ENCODE measurements around the gene LRRC3B.

The LRRC3B gene

DNA sequence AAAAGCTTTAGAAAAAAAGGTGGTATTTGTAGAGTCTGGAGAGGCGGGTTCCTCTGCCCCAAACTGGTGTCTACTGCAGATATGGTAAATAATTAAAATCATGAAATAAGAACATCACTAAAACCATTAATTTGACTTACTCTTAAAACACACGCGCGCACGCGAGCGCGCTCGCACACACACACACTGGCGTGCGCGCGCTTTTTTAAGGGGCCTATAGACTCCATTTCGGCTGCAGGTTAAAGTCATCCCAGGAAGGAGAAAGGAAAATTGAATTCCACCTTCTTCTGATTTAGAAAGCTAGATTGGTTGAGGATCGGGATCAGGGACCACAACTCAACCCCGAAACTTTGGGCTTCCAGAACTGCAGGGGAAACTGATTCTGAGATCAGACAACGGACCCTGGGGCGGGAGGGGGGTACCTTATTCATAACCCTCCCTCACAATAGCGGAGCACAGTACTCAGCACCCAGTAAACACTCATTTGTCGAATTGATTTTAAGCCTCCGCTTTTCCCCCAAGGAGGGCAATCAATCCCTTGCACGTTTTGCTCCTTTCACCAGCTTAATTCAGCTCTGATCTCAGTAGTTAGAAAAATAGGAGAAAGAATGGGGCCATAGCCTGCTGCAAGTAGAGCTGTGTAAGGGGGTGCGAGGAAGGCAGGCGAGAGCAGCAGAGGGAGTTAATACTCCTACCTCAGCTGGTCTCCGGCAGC is 509 bp upstream of the LRRC3B start:
- peaks cover 45% of the 10 kb centered on the region for H3K27me3 Mint-ChIP-seq
- H3K36me3 Mint-ChIP-seq = no peaks in the 10 kb centered on the region
- no peaks in the 10 kb centered on the region for H3K4me1 Mint-ChIP-seq
- no peak overlapping the region for H3K27ac Mint-ChIP-seq
- no peak overlapping the region for H3K4me3 Mint-ChIP-seq
- CTCF ChIA-PET = no interaction called here
- no peaks in the 10 kb centered on the region for H3K9me3 Mint-ChIP-seq
- DNase-seq = no peak

DNA sequence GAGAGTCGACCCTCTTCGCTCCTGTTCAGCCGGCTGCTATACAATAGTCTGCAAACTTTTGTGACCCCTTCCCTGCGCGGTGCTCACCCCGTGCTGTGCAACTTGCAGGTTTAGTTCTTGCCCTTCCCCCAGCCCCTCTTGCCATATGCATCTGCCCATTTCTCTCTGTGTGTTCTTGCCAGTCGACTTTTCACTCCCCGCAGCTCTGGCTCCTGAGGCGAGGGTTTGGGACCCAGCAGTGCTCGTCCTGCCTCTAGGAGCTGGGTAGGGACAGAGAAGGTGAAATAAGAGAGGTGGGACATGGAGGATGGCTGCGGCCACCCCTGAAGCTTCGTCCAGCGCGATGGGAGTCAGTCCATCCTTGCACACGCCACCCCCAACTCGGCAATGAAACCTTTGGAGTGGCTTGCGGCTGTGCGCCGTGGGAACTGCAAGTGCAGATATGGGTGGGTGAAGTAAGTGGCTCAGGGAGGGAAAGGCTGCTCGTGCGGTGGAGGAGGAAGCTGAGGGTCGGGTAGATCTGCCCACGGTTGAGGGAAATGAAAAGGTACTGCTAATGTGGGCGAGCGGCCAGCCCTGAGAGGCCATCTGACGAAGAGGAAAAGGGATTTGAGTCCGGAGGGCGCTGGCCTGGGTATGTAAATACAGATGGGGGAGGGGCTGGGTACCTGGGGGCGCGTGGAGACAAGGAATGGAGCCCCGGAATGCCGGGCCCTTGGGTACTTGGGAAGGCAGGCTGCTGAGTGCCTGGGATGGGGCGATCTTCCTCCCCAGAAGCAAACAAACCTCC is 1.0 kb downstream of the LRRC3B start:
- CTCF ChIA-PET = no interaction called here
- no peak for DNase-seq
- no peaks in the 10 kb centered on the region for H3K4me1 Mint-ChIP-seq
- no peaks in the 10 kb centered on the region for H3K9me3 Mint-ChIP-seq
- no peak overlapping the region for H3K4me3 Mint-ChIP-seq
- H3K27me3 Mint-ChIP-seq = peaks cover 45% of the 10 kb centered on the region
- no peaks in the 10 kb centered on the region for H3K36me3 Mint-ChIP-seq
- no peak overlapping the region for H3K27ac Mint-ChIP-seq

DNA sequence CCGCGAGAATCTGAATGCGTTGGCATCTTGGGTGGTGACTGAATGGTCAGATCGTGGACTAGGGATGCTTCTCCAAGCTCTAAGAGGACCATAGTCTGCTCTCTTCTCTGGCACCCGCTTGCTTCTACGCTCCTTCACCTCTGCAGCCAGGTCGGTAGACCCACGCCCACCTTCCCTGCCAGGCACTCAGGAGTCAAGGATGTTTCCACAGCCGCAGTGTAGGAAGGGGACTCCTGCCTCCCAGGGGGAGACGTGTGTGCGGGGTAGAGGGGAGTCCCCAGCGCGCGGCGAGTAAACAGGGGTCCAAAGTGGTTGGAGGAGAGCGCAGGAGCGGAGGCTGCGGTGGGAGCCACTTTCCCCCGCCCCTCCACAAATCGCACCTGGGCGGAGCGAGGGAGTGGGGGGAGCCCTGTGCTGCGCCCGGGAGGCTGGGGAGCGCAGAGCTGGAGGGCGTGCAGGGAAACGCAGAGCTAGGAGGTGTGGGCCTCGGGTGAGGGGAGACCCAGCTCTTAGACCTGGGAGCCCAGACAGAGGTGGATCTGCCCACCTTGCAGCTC is 1.7 kb downstream of the LRRC3B start:
- Mint-ChIP-seq H3K27me3 (peaks cover 45% of the 10 kb centered on the region), H3K4me3 (no peak overlapping the region), H3K9me3 (no peaks in the 10 kb centered on the region)

DNA sequence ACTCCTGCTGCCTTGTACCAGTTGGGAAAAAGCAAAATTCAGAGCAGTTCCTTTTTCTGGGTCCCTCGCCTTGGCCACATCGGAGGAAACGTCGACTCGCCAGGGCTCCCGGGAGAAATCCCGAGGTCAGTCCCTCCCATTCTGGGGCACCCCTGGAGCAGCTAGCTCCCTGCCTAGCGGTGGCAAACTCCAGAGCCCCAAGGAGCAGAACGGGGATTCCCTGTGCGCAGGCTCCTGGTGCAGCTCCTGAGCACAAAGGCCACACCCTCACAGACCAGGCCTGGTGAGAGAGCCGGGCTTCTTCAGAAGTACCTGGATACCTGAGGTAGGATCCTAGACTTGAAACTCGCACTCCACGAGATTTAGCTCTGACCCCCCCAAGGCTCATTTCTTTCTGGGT is 2.6 kb downstream of the LRRC3B start:
- H3K4me1 Mint-ChIP-seq = no peaks in the 10 kb centered on the region
- no peaks in the 10 kb centered on the region for H3K36me3 Mint-ChIP-seq
- peaks cover 45% of the 10 kb centered on the region for H3K27me3 Mint-ChIP-seq
- H3K27ac Mint-ChIP-seq = no peak overlapping the region
- no peak for DNase-seq
- CTCF ChIA-PET = no interaction called here
- no peak overlapping the region for H3K4me3 Mint-ChIP-seq
- H3K9me3 Mint-ChIP-seq = no peaks in the 10 kb centered on the region

More for the DNA sequence above, 1.7 kb downstream of the LRRC3B start:
- Mint-ChIP-seq H3K27ac (no peak overlapping the region), H3K4me1 (no peaks in the 10 kb centered on the region), H3K36me3 (no peaks in the 10 kb centered on the region)
- no peak for DNase-seq
- CTCF ChIA-PET = no interaction called here

DNA sequence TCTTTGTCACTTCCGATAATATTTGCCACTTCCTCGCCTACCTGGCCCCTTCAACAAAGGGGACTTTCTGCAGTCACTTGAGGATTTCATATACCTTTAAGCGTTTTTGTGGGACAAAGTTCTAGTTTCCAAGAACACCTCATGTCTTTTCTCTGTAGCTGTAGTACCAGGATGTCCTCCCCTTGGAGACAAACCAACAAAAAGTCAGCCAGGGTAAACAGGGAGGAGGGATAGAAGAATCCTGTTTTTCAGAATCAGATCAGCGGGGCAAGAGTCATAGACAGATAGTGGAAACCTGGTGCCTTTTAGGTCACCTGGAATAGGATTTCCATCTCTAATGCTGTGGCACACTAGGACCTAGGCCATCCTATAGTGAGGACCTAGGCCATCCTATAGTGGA is 4.5 kb downstream of the LRRC3B start:
- no peaks in the 10 kb centered on the region for H3K36me3 Mint-ChIP-seq
- no peak for DNase-seq
- no peak overlapping the region for H3K27ac Mint-ChIP-seq
- no peaks in the 10 kb centered on the region for H3K9me3 Mint-ChIP-seq
- H3K4me1 Mint-ChIP-seq = no peaks in the 10 kb centered on the region
- peaks cover 33% of the 10 kb centered on the region for H3K27me3 Mint-ChIP-seq
- CTCF ChIA-PET = no interaction called here
- H3K4me3 Mint-ChIP-seq = no peak overlapping the region

DNA sequence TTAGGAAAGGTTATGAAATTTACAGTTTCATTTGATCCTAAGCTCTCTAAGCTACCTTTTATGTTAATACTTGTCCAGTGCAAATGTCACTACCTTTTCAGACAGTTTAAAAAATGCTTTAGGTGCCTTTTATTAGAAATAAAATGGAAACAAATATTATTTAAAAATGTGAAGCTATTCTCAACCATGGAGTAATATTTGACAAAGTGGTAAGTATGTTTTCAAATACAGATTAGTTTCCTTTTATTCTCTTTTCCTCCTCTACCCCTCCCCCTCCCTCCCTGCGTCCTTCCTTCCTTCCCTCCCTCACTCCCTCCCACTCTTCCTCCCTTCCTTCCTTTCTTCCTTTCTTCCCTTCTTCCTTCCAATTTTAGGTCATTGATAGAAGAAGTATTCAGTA is 6.3 kb downstream of the LRRC3B start:
- Mint-ChIP-seq H3K4me1 (no peaks in the 10 kb centered on the region), H3K9me3 (no peaks in the 10 kb centered on the region), H3K27me3 (peaks cover 15% of the 10 kb centered on the region), H3K4me3 (no peak overlapping the region), H3K27ac (no peak overlapping the region), H3K36me3 (no peaks in the 10 kb centered on the region)
- no peak for DNase-seq
- CTCF ChIA-PET = no interaction called here

DNA sequence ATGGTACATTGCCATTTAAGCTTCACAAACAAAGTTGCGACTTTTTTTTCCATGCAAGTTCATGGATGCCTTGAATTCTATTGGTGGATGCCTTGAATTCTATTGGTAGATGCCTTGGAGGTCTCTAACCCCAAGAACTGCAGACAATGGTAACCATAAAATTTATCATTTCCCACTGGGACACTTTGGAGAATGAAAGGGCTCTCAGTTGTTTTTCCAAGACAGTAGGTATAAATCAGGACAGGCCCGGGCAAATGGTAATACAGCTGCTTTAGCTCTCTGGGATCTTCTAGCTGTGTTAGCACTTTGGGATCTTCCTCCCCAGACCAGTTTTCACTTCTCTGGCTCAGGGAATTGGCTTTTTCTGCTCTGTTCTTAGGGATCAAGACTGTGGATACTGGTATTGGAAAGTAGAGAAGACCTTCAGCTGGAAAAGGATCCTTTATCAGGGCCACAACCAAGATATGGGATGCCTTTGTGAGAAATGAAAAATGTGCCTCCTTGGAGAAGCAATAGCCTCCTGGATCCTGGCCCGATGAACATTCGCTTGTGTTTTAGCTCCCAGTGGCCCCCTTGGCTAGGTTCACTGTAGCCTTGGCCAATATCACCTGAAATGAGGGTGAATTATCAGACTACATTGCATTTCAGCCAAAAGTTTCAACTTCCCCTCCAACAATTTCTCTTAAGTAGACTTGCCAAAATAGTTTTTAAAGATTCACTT is 8.3 kb downstream of the LRRC3B start:
- Mint-ChIP-seq H3K36me3 (no peaks in the 10 kb centered on the region), H3K4me1 (no peaks in the 10 kb centered on the region), H3K27me3 (no peaks in the 10 kb centered on the region), H3K27ac (no peak overlapping the region), H3K4me3 (no peak overlapping the region), H3K9me3 (no peaks in the 10 kb centered on the region)
- no peak for DNase-seq
- CTCF ChIA-PET = no interaction called here

DNA sequence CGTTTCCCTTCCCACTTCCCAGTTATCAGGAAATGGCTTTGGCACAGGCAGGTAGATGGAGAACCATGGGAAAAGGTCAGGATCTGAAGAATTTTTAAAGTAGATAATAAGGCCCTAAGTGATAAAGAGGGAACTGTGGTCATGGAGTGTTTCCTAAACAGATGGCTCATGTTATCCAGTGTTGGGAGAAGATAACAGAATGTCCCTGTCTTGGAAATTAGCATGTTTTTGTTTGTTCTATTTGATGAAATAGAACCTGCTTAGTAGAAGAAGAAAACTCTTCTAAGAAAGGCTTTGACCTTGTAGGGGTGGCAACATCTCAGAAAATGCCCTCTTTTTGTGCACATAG is 8.8 kb downstream of the LRRC3B start:
- Mint-ChIP-seq H3K27me3 (no peaks in the 10 kb centered on the region), H3K27ac (no peak overlapping the region), H3K36me3 (no peaks in the 10 kb centered on the region), H3K9me3 (peaks cover 2% of the 10 kb centered on the region), H3K4me1 (no peaks in the 10 kb centered on the region), H3K4me3 (no peak overlapping the region)
- CTCF ChIA-PET = no interaction called here
- no peak for DNase-seq

DNA sequence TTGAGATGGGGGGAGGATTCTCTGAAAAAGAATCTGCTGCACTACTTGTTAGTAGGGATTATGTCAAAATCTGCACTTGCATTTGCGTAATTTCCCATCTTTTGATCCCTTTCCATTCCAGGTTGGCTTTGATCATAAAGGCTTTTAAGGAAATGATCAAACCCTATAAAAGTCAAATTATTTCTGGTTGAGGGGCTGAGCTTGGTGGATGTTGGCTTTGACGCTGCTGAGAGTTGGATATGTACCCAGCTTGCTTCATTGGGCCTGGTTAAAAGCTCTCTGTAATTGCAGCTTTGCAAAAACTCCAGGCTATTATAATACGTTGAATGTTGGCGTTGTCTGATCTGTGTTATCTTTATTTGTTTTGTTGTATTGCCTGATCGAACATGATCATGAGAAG is 12.0 kb downstream of the LRRC3B start:
- CTCF ChIA-PET = no interaction called here
- DNase-seq = no peak
- H3K4me1 Mint-ChIP-seq = no peaks in the 10 kb centered on the region
- H3K36me3 Mint-ChIP-seq = no peaks in the 10 kb centered on the region
- H3K9me3 Mint-ChIP-seq = peaks cover 2% of the 10 kb centered on the region
- H3K27ac Mint-ChIP-seq = no peak overlapping the region
- H3K27me3 Mint-ChIP-seq = no peaks in the 10 kb centered on the region
- H3K4me3 Mint-ChIP-seq = no peak overlapping the region

DNA sequence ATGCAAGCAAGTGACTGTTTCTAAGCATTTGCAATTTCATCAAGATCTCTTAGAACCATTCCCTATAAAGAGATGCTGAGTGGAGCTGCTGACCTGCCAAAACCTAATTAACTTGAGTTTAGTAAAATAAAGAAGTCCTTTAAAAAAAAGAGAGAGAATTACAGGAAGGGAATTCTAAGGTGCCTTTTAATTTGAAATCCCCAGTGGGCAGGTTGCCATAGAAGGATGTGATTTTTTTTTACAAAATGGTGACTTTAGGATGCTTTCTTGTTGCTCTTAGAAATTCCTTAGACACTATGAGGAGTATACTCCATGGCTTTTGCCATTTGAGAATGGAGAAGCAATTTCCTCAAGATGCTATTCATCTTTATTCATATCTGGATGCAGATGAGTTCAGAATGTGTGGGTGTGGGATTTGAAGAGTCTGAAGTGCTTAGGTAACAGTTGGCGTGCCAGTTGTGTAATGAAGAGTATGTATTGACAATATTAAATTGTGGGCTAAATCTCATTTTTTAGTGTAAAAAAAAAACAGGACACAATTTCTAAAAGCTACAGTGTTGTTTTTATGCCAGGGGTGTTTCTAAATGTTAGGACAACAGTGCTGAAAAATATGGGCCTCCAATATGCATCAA is 13.6 kb downstream of the LRRC3B start:
- Mint-ChIP-seq H3K9me3 (peaks cover 2% of the 10 kb centered on the region), H3K4me1 (no peaks in the 10 kb centered on the region), H3K36me3 (no peaks in the 10 kb centered on the region), H3K4me3 (no peak overlapping the region), H3K27me3 (no peaks in the 10 kb centered on the region), H3K27ac (no peak overlapping the region)
- no peak for DNase-seq
- CTCF ChIA-PET = no interaction called here

DNA sequence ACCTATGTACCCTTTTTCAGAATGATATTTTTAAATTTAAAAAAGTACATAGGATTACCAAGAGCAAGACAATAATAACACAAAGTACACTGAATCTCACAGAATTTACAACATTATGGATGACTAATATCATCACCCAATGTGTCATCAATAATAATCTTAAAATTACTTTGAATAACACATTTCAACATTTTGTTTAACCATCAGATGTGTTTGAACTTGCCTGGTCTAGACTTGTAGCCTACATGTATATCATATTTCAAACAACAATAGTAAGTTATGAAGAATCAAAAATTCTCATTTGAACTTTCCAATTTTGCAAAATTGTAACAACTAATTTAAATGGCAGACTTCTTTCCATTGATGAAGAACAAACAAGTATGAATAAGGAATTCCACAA is 15.1 kb downstream of the LRRC3B start:
- no peak overlapping the region for H3K27ac Mint-ChIP-seq
- H3K4me1 Mint-ChIP-seq = no peaks in the 10 kb centered on the region
- no peaks in the 10 kb centered on the region for H3K36me3 Mint-ChIP-seq
- no peak overlapping the region for H3K4me3 Mint-ChIP-seq
- DNase-seq = no peak
- CTCF ChIA-PET = no interaction called here
- H3K27me3 Mint-ChIP-seq = no peaks in the 10 kb centered on the region
- H3K9me3 Mint-ChIP-seq = peaks cover 4% of the 10 kb centered on the region

DNA sequence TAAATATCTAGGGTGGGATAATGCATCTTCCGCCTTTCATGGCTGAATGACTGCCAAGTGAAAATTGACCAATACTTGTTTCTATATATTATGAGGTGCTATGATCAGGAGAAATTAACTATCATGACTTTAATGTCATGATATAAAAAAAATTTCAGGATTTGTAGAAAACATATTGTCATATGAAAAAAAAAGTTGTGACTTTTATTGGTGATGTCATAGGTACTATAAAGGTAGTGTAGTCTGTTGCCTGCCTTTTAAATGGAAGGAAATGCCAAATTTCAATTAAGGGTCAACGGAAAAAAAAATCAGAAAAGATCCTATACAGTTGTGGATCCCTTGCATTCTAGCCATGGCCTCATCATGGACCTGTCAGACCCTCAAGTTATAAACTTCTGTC is 15.5 kb downstream of the LRRC3B start:
- Mint-ChIP-seq H3K4me3 (no peak overlapping the region), H3K36me3 (no peaks in the 10 kb centered on the region), H3K27ac (no peak overlapping the region), H3K9me3 (peaks cover 4% of the 10 kb centered on the region), H3K4me1 (no peaks in the 10 kb centered on the region), H3K27me3 (no peaks in the 10 kb centered on the region)
- DNase-seq = no peak
- CTCF ChIA-PET = no interaction called here

DNA sequence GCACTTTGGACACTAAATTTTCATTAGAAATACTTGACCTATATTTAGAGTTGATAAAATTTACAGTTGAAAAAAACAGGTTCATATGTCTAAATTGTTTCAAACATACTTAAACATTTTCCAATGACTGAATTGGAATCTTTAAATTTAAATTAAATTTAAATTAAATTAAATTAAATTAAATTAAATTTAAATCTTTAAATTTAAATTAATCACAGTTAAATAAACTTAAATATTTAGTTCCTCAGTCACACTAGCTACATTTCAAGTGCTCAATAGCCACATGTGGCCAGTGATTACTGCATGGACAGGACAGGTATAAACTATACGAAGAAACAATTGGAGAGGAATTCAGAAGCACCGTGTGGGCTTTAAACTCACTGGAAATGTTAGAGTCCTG is 16.8 kb downstream of the LRRC3B start:
- H3K27ac Mint-ChIP-seq = no peak overlapping the region
- DNase-seq = no peak
- CTCF ChIA-PET = no interaction called here
- H3K27me3 Mint-ChIP-seq = no peaks in the 10 kb centered on the region
- H3K4me1 Mint-ChIP-seq = no peaks in the 10 kb centered on the region
- peaks cover 4% of the 10 kb centered on the region for H3K9me3 Mint-ChIP-seq
- H3K4me3 Mint-ChIP-seq = no peak overlapping the region
- H3K36me3 Mint-ChIP-seq = no peaks in the 10 kb centered on the region

DNA sequence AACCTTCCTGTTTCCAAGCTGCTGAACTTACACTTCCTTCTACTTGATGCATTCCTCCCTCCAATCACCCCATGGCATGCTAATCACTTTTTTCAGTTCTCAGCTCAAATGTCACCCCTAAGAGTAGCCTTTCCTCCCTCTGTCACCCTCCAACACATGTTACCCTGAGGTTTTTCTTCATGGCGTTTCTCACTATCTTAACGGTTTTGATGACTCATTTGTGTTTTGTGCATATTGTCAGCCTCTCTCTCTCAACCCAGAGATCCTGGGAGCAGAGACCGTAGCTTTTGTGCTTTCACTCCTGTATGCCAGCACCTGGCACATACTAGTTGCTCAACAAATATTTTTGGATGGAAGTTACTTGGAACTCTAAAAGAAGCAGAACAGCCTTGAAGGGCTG is 24.5 kb downstream of the LRRC3B start:
- H3K36me3 Mint-ChIP-seq = no peaks in the 10 kb centered on the region
- H3K9me3 Mint-ChIP-seq = no peaks in the 10 kb centered on the region
- H3K4me3 Mint-ChIP-seq = no peak overlapping the region
- no peaks in the 10 kb centered on the region for H3K27me3 Mint-ChIP-seq
- DNase-seq = no peak
- H3K27ac Mint-ChIP-seq = no peak overlapping the region
- CTCF ChIA-PET = no interaction called here
- no peaks in the 10 kb centered on the region for H3K4me1 Mint-ChIP-seq
